GM19324 (cell line): Measurements from ENCODE around the gene KRTAP22-1.

ENCODE experiments used
- ATAC-seq: cut with Tn5 transposase; IDR thresholded peaks from one replicate; pipeline ENCODE4 v1.9.1; 2021; ENCODE audit warnings: mild to moderate bottlenecking, moderate library complexity; ENCODE audit not compliant: unreplicated experiment, low FRiP score

KRTAP22-1 gene

GRCh38 chr21:30623362-30623761 is 22.5 kb downstream of the KRTAP22-1 start:
- no peak for ATAC-seq

- no peak for ATAC-seq
Measured at GRCh38 chr21:30625449-30626165, 24.7 kb downstream of the KRTAP22-1 start.

GRCh38 chr21:30628109-30628508 is 27.2 kb downstream of the KRTAP22-1 start:
- ATAC-seq: no peak

GRCh38 chr21:30629200-30629599 is 28.3 kb downstream of the KRTAP22-1 start:
- no peak for ATAC-seq

- no peak for ATAC-seq
Measured at GRCh38 chr21:30634906-30635305, 34.0 kb downstream of the KRTAP22-1 start, which contains the start of gene KRTAP20-2. Gene KRTAP20-2 (plus strand): TSS chr21:30635206. CDS start chr21:30635264, 58 bp downstream.

GRCh38 chr21:30638686-30639085 is 37.8 kb downstream of the KRTAP22-1 start:
- no peak for ATAC-seq

- ATAC-seq: no peak
Measured at GRCh38 chr21:30642564-30642963, 41.7 kb downstream of the KRTAP22-1 start, which contains the start of gene KRTAP20-3. Gene KRTAP20-3 (plus strand): TSS chr21:30642864.

GRCh38 chr21:30646904-30647414 is 46.1 kb downstream of the KRTAP22-1 start:
- no peak for ATAC-seq
